IMR-90 (cell line): ENCODE data around the gene ARHGEF6. TPM values are rescaled to one million over a fixed set of nuclear protein-coding genes. Genes with fewer than 3 reads are reported as not detected.

Experiments
- ATAC-seq: fragments of 200-7000 bp; cut with Tn5 transposase; 2 replicates; pipeline ENCODE4 v1.9.1; 2020; ENCODE audit warnings: low read depth, mild to moderate bottlenecking, moderate library complexity
- BruUV-seq: library from RNA; stranded (reverse); fragments of 400-500 nt; replicated peaks from 2 replicates; lab custom pipeline; 2021; lab: Mats Ljungman, UMichigan
- CTCF ChIA-PET: fragments of 300-600 bp; formaldehyde crosslinking; extraction: SDS; loops from one replicate; lab custom pipeline; 2021; ENCODE audit warnings: antibody characterized with exemption; lab: Yijun Ruan, JAX
- POLR2A ChIA-PET: fragments of 300-600 bp; sonication (Branson Sonifier 250); formaldehyde crosslinking; loops from one replicate; lab custom pipeline; 2022; ENCODE audit warnings: antibody characterized with exemption; ENCODE audit not compliant: unreplicated experiment; lab: Charles Lee
- DNase-seq: peaks from one replicate; pipeline ENCODE4 v3.0.0; 2013
- H2AFZ ChIP-seq: replicated peaks from 2 replicates; pipeline ENCODE3; 2013; ENCODE audit warnings: low read length, mild to moderate bottlenecking; ENCODE audit not compliant: poor library complexity
- H2AK5ac ChIP-seq: 2 replicates; pipeline ENCODE4 v1.6.1; 2013; ENCODE audit warnings: low read depth, low read length, inconsistent platforms
- H2AK9ac ChIP-seq: replicated peaks from 2 replicates; pipeline ENCODE3; 2013; ENCODE audit warnings: mild to moderate bottlenecking, low read depth, low read length, moderate library complexity; ENCODE audit not compliant: poor library complexity
- H2BK120ac ChIP-seq: 2 replicates; pipeline ENCODE4 v1.6.1; 2013; ENCODE audit warnings: low read depth, low read length, inconsistent platforms
- H2BK15ac ChIP-seq: 3 replicates; pipeline ENCODE4 v1.6.1; 2013; ENCODE audit warnings: low read depth, low read length, inconsistent platforms
- H2BK20ac ChIP-seq: 2 replicates; pipeline ENCODE4 v1.6.1; 2013; ENCODE audit warnings: low read depth, mild to moderate bottlenecking, inconsistent platforms, low read length, moderate library complexity
- H2BK5ac ChIP-seq: 2 replicates; pipeline ENCODE4 v1.6.1; 2013; ENCODE audit warnings: mild to moderate bottlenecking, low read depth, low read length, inconsistent platforms; ENCODE audit not compliant: poor library complexity, severe bottlenecking
- H3K14ac ChIP-seq: replicated peaks from 2 replicates; pipeline ENCODE4 v1.6.1; 2013; ENCODE audit warnings: low read depth, low read length, inconsistent platforms
- H3K18ac ChIP-seq: 2 replicates; pipeline ENCODE4 v1.6.1; 2013; ENCODE audit warnings: low read depth, low read length, control low read depth
- H3K23ac ChIP-seq: 2 replicates; pipeline ENCODE4 v1.6.1; 2013; ENCODE audit warnings: low read depth, low read length, inconsistent platforms
- H3K27ac ChIP-seq: 2 replicates; pipeline ENCODE4 v1.5.1; 2013; ENCODE audit warnings: mild to moderate bottlenecking, control low read depth, low read length; ENCODE audit not compliant: insufficient read depth
- H3K27me3 ChIP-seq: 2 replicates; pipeline ENCODE4 v1.6.1; 2013; ENCODE audit warnings: low read length; ENCODE audit not compliant: control insufficient read depth, insufficient read depth
- H3K36me3 ChIP-seq: 2 replicates; pipeline ENCODE4 v1.6.1; 2013; ENCODE audit warnings: low read length, mixed read lengths; ENCODE audit not compliant: control insufficient read depth, insufficient read depth
- H3K4ac ChIP-seq: 2 replicates; pipeline ENCODE4 v1.6.1; 2013; ENCODE audit warnings: low read depth, low read length, inconsistent platforms
- H3K4me1 ChIP-seq: 2 replicates; pipeline ENCODE4 v1.6.1; 2013; ENCODE audit warnings: low read length, mixed read lengths; ENCODE audit not compliant: control insufficient read depth, insufficient read depth
- H3K4me2 ChIP-seq: 2 replicates; pipeline ENCODE4 v1.6.1; 2013; ENCODE audit warnings: low read depth, mild to moderate bottlenecking, control low read depth, low read length, moderate library complexity
- H3K4me3 ChIP-seq: 2 replicates; pipeline ENCODE4 v1.5.1; 2013; ENCODE audit warnings: low read depth, mild to moderate bottlenecking, control low read depth, low read length, moderate library complexity; ENCODE audit not compliant: insufficient read depth
- H3K56ac ChIP-seq: 2 replicates; pipeline ENCODE4 v1.6.1; 2013; ENCODE audit warnings: low read length, inconsistent platforms; ENCODE audit not compliant: insufficient read depth; ENCODE audit errors: extremely low read depth
- H3K79me1 ChIP-seq, 2 experiments: 2 replicates each; pipeline ENCODE4 v1.6.1; 2013; ENCODE audit warnings: low read length in 2 of 2, inconsistent platforms in 1 of 2, low read depth in 1 of 2
- H3K9ac ChIP-seq: 2 replicates; pipeline ENCODE4 v1.6.1; 2013; ENCODE audit warnings: low read depth, low read length, control low read depth
- H3K9me1 ChIP-seq: 2 replicates; pipeline ENCODE4 v1.6.1; 2013; ENCODE audit warnings: low read length, inconsistent platforms; ENCODE audit not compliant: insufficient read depth
- H3K9me3 ChIP-seq: 2 replicates; pipeline ENCODE4 v1.6.1; 2013; ENCODE audit warnings: low read length; ENCODE audit not compliant: control insufficient read depth, insufficient read depth
- H4K20me1 ChIP-seq: 2 replicates; pipeline ENCODE4 v1.6.1; 2013; ENCODE audit warnings: low read length, inconsistent platforms; ENCODE audit not compliant: insufficient read depth
- H4K5ac ChIP-seq: 2 replicates; pipeline ENCODE4 v1.6.1; 2013; ENCODE audit warnings: mild to moderate bottlenecking, low read depth, low read length, control low read depth
- H4K8ac ChIP-seq, 2 experiments: 2 replicates each; pipeline ENCODE4 v1.6.1; 2013; ENCODE audit warnings: low read depth in 2 of 2, low read length in 2 of 2, control low read depth in 1 of 2, inconsistent platforms in 1 of 2
- H4K91ac ChIP-seq: 2 replicates; pipeline ENCODE4 v1.6.1; 2013; ENCODE audit warnings: low read depth, low read length, inconsistent platforms; ENCODE audit not compliant: insufficient read depth
- CEBPB ChIP-seq: IDR thresholded peaks from 2 replicates; pipeline ENCODE4 v1.6.1; 2012; ENCODE audit warnings: low read depth, low read length, improper control_type of control experiment
- MAZ ChIP-seq: IDR thresholded peaks from 2 replicates; pipeline ENCODE4 v1.6.1; 2012; ENCODE audit warnings: low read depth, mild to moderate bottlenecking, low read length, improper control_type of control experiment, moderate library complexity, borderline replicate concordance
- MXI1 ChIP-seq: IDR thresholded peaks from 2 replicates; pipeline ENCODE4 v1.6.1; 2012; ENCODE audit warnings: low read depth, mild to moderate bottlenecking, low read length, moderate library complexity, borderline replicate concordance
- NFE2L2 ChIP-seq: fragments of 150-350 bp; IDR thresholded peaks from 2 replicates; pipeline ENCODE4 v1.6.1; 2016; ENCODE audit warnings: low read depth, mild to moderate bottlenecking, low read length
- POLR2A ChIP-seq: IDR thresholded peaks from 2 replicates; pipeline ENCODE4 v1.6.1; 2012; ENCODE audit warnings: mild to moderate bottlenecking, low read depth, low read length
- RAD21 ChIP-seq: IDR thresholded peaks from 2 replicates; pipeline ENCODE4 v1.6.1; 2012; ENCODE audit warnings: low read length, improper control_type of control experiment
- RCOR1 ChIP-seq: IDR thresholded peaks from 2 replicates; pipeline ENCODE4 v1.6.1; 2012; ENCODE audit warnings: mild to moderate bottlenecking, low read length, improper control_type of control experiment; ENCODE audit not compliant: insufficient replicate concordance
- RFX5 ChIP-seq: IDR thresholded peaks from 2 replicates; pipeline ENCODE4 v1.8.0; 2012; ENCODE audit warnings: low read depth, mild to moderate bottlenecking, low read length, moderate library complexity
- SMC3 ChIP-seq: fragments of 150-350 bp; IDR thresholded peaks from 2 replicates; pipeline ENCODE4 v1.6.1; 2016; ENCODE audit warnings: low read depth, mild to moderate bottlenecking, antibody characterized with exemption, low read length, moderate library complexity
- WGBS, 2 experiments: methylation state at CpG; one replicate each; pipeline versions ENCODE4 v1.1.5 to v1.1.7; 2013; ENCODE audit warnings: missing lambda C conversion rate in 2 of 2; ENCODE audit not compliant: insufficient read length in 1 of 2; ENCODE audit errors: extremely low coverage in 2 of 2; 5-methylcytosine and 5-hydroxymethylcytosine counted together
- dilution Hi-C: fragments of 300-500 bp; cut with HindIII; formaldehyde crosslinking; loops from one replicate; pipeline ENCODE4 v1.14.3; 2018; ENCODE audit warnings: low sequenced_read_pairs; ENCODE audit not compliant: unreplicated experiment
- in situ Hi-C: fragments of 300-500 bp; cut with MboI; formaldehyde crosslinking; loops from 3 replicates; pipeline ENCODE4 v1.14.3; 2019; ENCODE audit warnings: low sequenced_read_pairs, inconsistent platforms, mixed read lengths
- intact Hi-C: fragments of 100-400 bp; cut with micrococcal nuclease; formaldehyde crosslinking; loops from 2 replicates; pipeline ENCODE4 v1.10.0; 2022
- polyA plus RNA-seq, 3 experiments: library from polyadenylated mRNA; depleted of rRNA; stranded (reverse); fragments of >200 nt; gene quantifications; 2 replicates each; pipeline ENCODE4 v1.2.3, GENCODE V29; 2012; ENCODE audit warnings: low replicate concordance in 1 of 3
- total RNA-seq: library from RNA; depleted of rRNA; stranded (reverse); fragments of >200 nt; gene quantifications from 2 replicates; pipeline ENCODE4 v1.2.3, GENCODE V29; 2012
- TF ChIP-seq, protein P1 (sequence below): fragments of 150-350 bp; IDR thresholded peaks from 2 replicates; pipeline ENCODE4 v1.6.1; 2017; ENCODE audit warnings: mild to moderate bottlenecking, antibody characterized with exemption, low read length, low read depth
- TF ChIP-seq, protein P2 (sequence below): fragments of 150-350 bp; IDR thresholded peaks from 2 replicates; pipeline ENCODE4 v1.6.1; 2016; ENCODE audit warnings: low read depth, mild to moderate bottlenecking, low read length, moderate library complexity, borderline replicate concordance
- TF ChIP-seq, protein P3 (sequence below): conservative IDR thresholded peaks from 2 replicates; pipeline ENCODE4 v1.5.1; 2012; ENCODE audit warnings: mild to moderate bottlenecking, low read depth, low read length, improper control_type of control experiment

ARHGEF6 gene
- total and polyA plus RNA-seq, 2 of the 4 experiments (the other 2 are of a cell fraction), result 2.1 to 2.7 TPM

DNA sequence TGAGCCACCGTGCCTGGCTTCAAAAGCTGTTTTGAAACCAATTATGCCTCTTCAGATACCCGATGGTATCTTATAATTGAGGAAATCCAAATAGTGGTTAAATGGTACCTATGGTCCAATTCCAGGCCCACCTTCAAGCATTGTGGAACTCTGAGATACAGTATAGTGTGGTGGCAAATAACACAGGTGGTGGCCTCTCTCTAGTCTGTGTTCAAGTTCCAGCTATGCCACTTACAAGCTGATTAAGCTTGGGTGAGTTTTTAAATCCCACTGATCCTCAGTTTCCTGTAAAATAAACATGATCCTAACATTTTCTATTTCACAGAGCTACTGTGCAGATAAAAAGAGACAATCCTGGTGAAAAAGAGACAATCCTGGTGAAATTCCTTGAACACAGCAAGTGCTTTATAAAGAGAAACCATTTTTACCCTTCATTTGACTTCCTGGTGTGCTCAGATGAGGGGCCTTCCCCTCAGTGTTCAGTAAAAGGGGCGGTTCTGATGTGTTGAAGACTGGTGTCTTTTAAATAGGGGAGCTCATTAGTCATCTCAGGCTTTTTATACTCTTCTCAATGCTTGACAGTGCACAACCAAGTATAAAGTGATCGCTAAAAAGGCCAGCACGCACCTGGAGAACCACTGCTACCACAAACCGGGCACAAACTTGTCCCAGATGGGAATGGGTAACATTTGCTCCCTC lies 163.6 kb downstream of the ARHGEF6 start:
- Histone ChIP-seq H2BK5ac (no peak overlapping the region), H3K9me3 (no peaks in the 10 kb centered on the region), H3K27me3 (no peaks in the 10 kb centered on the region), H3K9ac (no peak overlapping the region), H2AK5ac (no peak overlapping the region), H2BK20ac (no peak overlapping the region), H4K91ac (no peak overlapping the region), H3K4me1 (no peaks in the 10 kb centered on the region), H3K14ac (no peak overlapping the region), H4K5ac (no peak overlapping the region), H4K20me1 (no peaks in the 10 kb centered on the region), H3K9me1 (no peaks in the 10 kb centered on the region), H3K4ac (no peak overlapping the region), H3K18ac (no peak overlapping the region), H3K23ac (no peak overlapping the region), H2BK120ac (no peak overlapping the region), H3K36me3 (no peaks in the 10 kb centered on the region), H3K27ac (no peak overlapping the region), H3K56ac (no peak overlapping the region), H4K8ac (no peak overlapping the region), H2AK9ac (no peak overlapping the region), H3K4me3 (no peak overlapping the region), H2BK15ac (no peak overlapping the region), H3K4me2 (no peak overlapping the region), H3K79me1 (no peaks in the 10 kb centered on the region), H2AFZ (no peak overlapping the region)
- no peak for TF ChIP-seq POLR2A
- TF ChIP-seq, protein P1, sequence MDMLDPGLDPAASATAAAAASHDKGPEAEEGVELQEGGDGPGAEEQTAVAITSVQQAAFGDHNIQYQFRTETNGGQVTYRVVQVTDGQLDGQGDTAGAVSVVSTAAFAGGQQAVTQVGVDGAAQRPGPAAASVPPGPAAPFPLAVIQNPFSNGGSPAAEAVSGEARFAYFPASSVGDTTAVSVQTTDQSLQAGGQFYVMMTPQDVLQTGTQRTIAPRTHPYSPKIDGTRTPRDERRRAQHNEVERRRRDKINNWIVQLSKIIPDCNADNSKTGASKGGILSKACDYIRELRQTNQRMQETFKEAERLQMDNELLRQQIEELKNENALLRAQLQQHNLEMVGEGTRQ, result no peak
- no peak for TF ChIP-seq NFE2L2
- TF ChIP-seq, protein P2, sequence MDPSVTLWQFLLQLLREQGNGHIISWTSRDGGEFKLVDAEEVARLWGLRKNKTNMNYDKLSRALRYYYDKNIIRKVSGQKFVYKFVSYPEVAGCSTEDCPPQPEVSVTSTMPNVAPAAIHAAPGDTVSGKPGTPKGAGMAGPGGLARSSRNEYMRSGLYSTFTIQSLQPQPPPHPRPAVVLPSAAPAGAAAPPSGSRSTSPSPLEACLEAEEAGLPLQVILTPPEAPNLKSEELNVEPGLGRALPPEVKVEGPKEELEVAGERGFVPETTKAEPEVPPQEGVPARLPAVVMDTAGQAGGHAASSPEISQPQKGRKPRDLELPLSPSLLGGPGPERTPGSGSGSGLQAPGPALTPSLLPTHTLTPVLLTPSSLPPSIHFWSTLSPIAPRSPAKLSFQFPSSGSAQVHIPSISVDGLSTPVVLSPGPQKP, result no peak
- TF ChIP-seq MAZ, result no peak
- no peak for TF ChIP-seq RCOR1
- TF ChIP-seq SMC3, result no peak
- TF ChIP-seq MXI1, result no peak
- TF ChIP-seq, protein P3, sequence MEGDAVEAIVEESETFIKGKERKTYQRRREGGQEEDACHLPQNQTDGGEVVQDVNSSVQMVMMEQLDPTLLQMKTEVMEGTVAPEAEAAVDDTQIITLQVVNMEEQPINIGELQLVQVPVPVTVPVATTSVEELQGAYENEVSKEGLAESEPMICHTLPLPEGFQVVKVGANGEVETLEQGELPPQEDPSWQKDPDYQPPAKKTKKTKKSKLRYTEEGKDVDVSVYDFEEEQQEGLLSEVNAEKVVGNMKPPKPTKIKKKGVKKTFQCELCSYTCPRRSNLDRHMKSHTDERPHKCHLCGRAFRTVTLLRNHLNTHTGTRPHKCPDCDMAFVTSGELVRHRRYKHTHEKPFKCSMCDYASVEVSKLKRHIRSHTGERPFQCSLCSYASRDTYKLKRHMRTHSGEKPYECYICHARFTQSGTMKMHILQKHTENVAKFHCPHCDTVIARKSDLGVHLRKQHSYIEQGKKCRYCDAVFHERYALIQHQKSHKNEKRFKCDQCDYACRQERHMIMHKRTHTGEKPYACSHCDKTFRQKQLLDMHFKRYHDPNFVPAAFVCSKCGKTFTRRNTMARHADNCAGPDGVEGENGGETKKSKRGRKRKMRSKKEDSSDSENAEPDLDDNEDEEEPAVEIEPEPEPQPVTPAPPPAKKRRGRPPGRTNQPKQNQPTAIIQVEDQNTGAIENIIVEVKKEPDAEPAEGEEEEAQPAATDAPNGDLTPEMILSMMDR, result no peak
- TF ChIP-seq RAD21, result no peak
- no peak for TF ChIP-seq RFX5
- no peak for TF ChIP-seq CEBPB
- no CpG with 5 or more reads among the region's 6 CpGs for WGBS, 2 experiments
- intact Hi-C loops (no loop called here), dilution Hi-C loops (no loop called here), in situ Hi-C loops (no loop called here)
- ATAC-seq, result no peak
- CTCF ChIA-PET, result no interaction called here
- BruUV-seq, result no TSS peak
- POLR2A ChIA-PET, result no interaction called here
- no peak for DNase-seq
